BLaER1 treated with 17β-estradiol and CSF1 and Interleukin-3, amounts not matched to agents 10 nM and 100 nM (cell line): Measurements from ENCODE around the gene ZFAND5.

Experiments
- H3K27ac ChIP-seq, 11 experiments: shearing (Covaris generic); formaldehyde crosslinking; 2 replicates each; pipeline ENCODE4 v1.8.1; 2022
- H3K27me3 ChIP-seq, 11 experiments: shearing (Covaris generic); formaldehyde crosslinking; 2 replicates each; pipeline ENCODE4 v1.8.1; 2022
- H3K36me3 ChIP-seq, 11 experiments: shearing (Covaris generic); formaldehyde crosslinking; 2 replicates each; pipeline ENCODE4 v1.8.1; 2022
- H3K4me1 ChIP-seq, 10 experiments: shearing (Covaris generic); formaldehyde crosslinking; 2 replicates each; pipeline ENCODE4 v1.8.1; 2022
- H3K4me2 ChIP-seq, 11 experiments: shearing (Covaris generic); formaldehyde crosslinking; 2 replicates each; pipeline ENCODE4 v1.8.1; 2022
- H3K4me3 ChIP-seq, 10 experiments: shearing (Covaris generic); formaldehyde crosslinking; 2 replicates each; pipeline ENCODE4 v1.8.1; 2022
- H3K9ac ChIP-seq, 11 experiments: shearing (Covaris generic); formaldehyde crosslinking; 2 replicates each; pipeline ENCODE4 v1.8.1; 2022
- H3K9me3 ChIP-seq, 11 experiments: shearing (Covaris generic); formaldehyde crosslinking; replicated peaks in 1 of 11; 2 replicates each; pipeline ENCODE4 v1.8.1; 2022
- H4K20me1 ChIP-seq, 11 experiments: shearing (Covaris generic); formaldehyde crosslinking; 2 replicates each; pipeline ENCODE4 v1.8.1; 2022
- Cebpa-rat ChIP-seq, 11 experiments: shearing (Covaris generic); IDR thresholded peaks; 2 replicates each; pipeline ENCODE4 v1.8.1; 2022

Gene ZFAND5

GRCh38 chr9:72364679-72365524, at the start of gene ZFAND5:
TSS of gene ZFAND5 (minus strand) at chr9:72365208. CDS start at chr9:72360778, 4,430 bp downstream.
- H3K9me3 ChIP-seq, result no peaks in the 10 kb centered on the region
- H3K36me3 ChIP-seq, result peaks cover 25 to 41% (median 39%) of the 10 kb centered on the region in 11 experiments
- H3K4me1 ChIP-seq, result peaks cover 18 to 32% (median 25%) of the 10 kb centered on the region in 10 experiments
- no peak for TF ChIP-seq Cebpa-rat (IDR thresholded peaks at IDR 0.05)
- peak within 1 kb of the TSS; percentile 95 to 100 (median 99) for H3K27ac ChIP-seq
- no peaks in the 10 kb centered on the region for H3K27me3 ChIP-seq
- peaks cover 39 to 51% (median 45%) of the 10 kb centered on the region in 11 experiments for H4K20me1 ChIP-seq
- H3K9ac ChIP-seq, result peak within 1 kb of the TSS; percentile 98 to 100 (median 99)
- peak within 1 kb of the TSS; percentile 71 to 99 (median 92) for H3K4me2 ChIP-seq
- peak within 1 kb of the TSS; percentile 75 to 99 (median 92) for H3K4me3 ChIP-seq

- no peak for TF ChIP-seq Cebpa-rat (IDR thresholded peaks at IDR 0.05)
- no peak overlapping the region for H3K4me2 ChIP-seq
Measured at GRCh38 chr9:72412483-72413040, 47.6 kb upstream of the ZFAND5 start.

GRCh38 chr9:72410214-72410613, 45.2 kb upstream of the ZFAND5 start:
- H3K4me1 ChIP-seq, result no peaks in the 10 kb centered on the region
- no peaks in the 10 kb centered on the region for H4K20me1 ChIP-seq
- no peak for TF ChIP-seq Cebpa-rat (IDR thresholded peaks at IDR 0.05)
- no peaks in the 10 kb centered on the region for H3K36me3 ChIP-seq
- no peak overlapping the region for H3K4me3 ChIP-seq
- H3K9me3 ChIP-seq, result no peaks in the 10 kb centered on the region
- no peak overlapping the region for H3K4me2 ChIP-seq
- no peaks in the 10 kb centered on the region for H3K27me3 ChIP-seq
- no peak overlapping the region for H3K27ac ChIP-seq
- H3K9ac ChIP-seq, result no peak overlapping the region

More at GRCh38 chr9:72412483-72413040, 47.6 kb upstream of the ZFAND5 start:
- no peaks in the 10 kb centered on the region for H3K27me3 ChIP-seq
- no peak overlapping the region for H3K9ac ChIP-seq
- no peaks in the 10 kb centered on the region for H4K20me1 ChIP-seq
- H3K4me3 ChIP-seq, result no peak overlapping the region
- H3K27ac ChIP-seq, result no peak overlapping the region
- H3K9me3 ChIP-seq, result no peaks in the 10 kb centered on the region
- no peaks in the 10 kb centered on the region for H3K4me1 ChIP-seq
- H3K36me3 ChIP-seq, result no peaks in the 10 kb centered on the region

- no peaks in the 10 kb centered on the region for H3K27me3 ChIP-seq
- H3K4me2 ChIP-seq, result no peak overlapping the region
- no peak for TF ChIP-seq Cebpa-rat (IDR thresholded peaks at IDR 0.05)
Measured at GRCh38 chr9:72407114-72407513, 42.1 kb upstream of the ZFAND5 start.

GRCh38 chr9:72402744-72403143, 37.7 kb upstream of the ZFAND5 start:
- no peaks in the 10 kb centered on the region for H3K36me3 ChIP-seq
- H3K9me3 ChIP-seq, result no peaks in the 10 kb centered on the region
- H3K4me3 ChIP-seq, result no peak overlapping the region
- H4K20me1 ChIP-seq, result no peaks in the 10 kb centered on the region
- no peak for TF ChIP-seq Cebpa-rat (IDR thresholded peaks at IDR 0.05)
- no peak overlapping the region for H3K27ac ChIP-seq
- no peak overlapping the region for H3K9ac ChIP-seq
- H3K4me2 ChIP-seq, result no peak overlapping the region
- no peaks in the 10 kb centered on the region for H3K27me3 ChIP-seq
- H3K4me1 ChIP-seq, result 0 out of 20 replicates have a peak, but pooled peaks cover 0 to 2% (median 0%) of the 10 kb centered on the region in 10 experiments

More at GRCh38 chr9:72407114-72407513, 42.1 kb upstream of the ZFAND5 start:
- no peak overlapping the region for H3K27ac ChIP-seq
- no peak overlapping the region for H3K4me3 ChIP-seq
- no peaks in the 10 kb centered on the region for H3K36me3 ChIP-seq
- H4K20me1 ChIP-seq, result no peaks in the 10 kb centered on the region
- no peaks in the 10 kb centered on the region for H3K9me3 ChIP-seq
- no peak overlapping the region for H3K9ac ChIP-seq
- no peaks in the 10 kb centered on the region for H3K4me1 ChIP-seq

GRCh38 chr9:72401396-72401795, 36.4 kb upstream of the ZFAND5 start:
- TF ChIP-seq Cebpa-rat (IDR thresholded peaks at IDR 0.05), result no peak
- no peaks in the 10 kb centered on the region for H3K27me3 ChIP-seq
- H3K36me3 ChIP-seq, result no peaks in the 10 kb centered on the region
- H3K27ac ChIP-seq, result no peak overlapping the region
- no peaks in the 10 kb centered on the region for H4K20me1 ChIP-seq
- no peak overlapping the region for H3K4me2 ChIP-seq
- no peaks in the 10 kb centered on the region for H3K9me3 ChIP-seq
- H3K4me1 ChIP-seq, result peaks cover 0 to 16% (median 0%) of the 10 kb centered on the region in 10 experiments; a peak in 4 of 20 replicates
- no peak overlapping the region for H3K9ac ChIP-seq
- no peak overlapping the region for H3K4me3 ChIP-seq

- no peak for TF ChIP-seq Cebpa-rat (IDR thresholded peaks at IDR 0.05)
- Histone ChIP-seq H3K4me1 (peaks cover 0 to 20% (median 0%) of the 10 kb centered on the region in 10 experiments; a peak in 4 of 20 replicates), H4K20me1 (no peaks in the 10 kb centered on the region), H3K4me2 (no peak overlapping the region), H3K27ac (no peak overlapping the region), H3K9me3 (no peaks in the 10 kb centered on the region), H3K27me3 (no peaks in the 10 kb centered on the region), H3K9ac (no peak overlapping the region), H3K36me3 (no peaks in the 10 kb centered on the region), H3K4me3 (no peak overlapping the region)
Measured at GRCh38 chr9:72400866-72401265, 35.9 kb upstream of the ZFAND5 start.

- Histone ChIP-seq H3K9me3 (no peaks in the 10 kb centered on the region), H3K36me3 (no peaks in the 10 kb centered on the region), H3K27me3 (no peaks in the 10 kb centered on the region), H3K9ac (no peak overlapping the region), H3K4me1 (peaks cover 0 to 20% (median 0%) of the 10 kb centered on the region in 10 experiments; a peak in 5 of 20 replicates), H3K4me3 (no peak overlapping the region), H4K20me1 (no peaks in the 10 kb centered on the region), H3K4me2 (no peak overlapping the region), H3K27ac (no peak overlapping the region)
- TF ChIP-seq Cebpa-rat (IDR thresholded peaks at IDR 0.05), result no peak
Measured at GRCh38 chr9:72399391-72399790, 34.4 kb upstream of the ZFAND5 start.

- H3K36me3 ChIP-seq, result no peaks in the 10 kb centered on the region
- H3K9ac ChIP-seq, result no peak overlapping the region
- peak overlapping the region in 5 of 11 experiments; percentile 13 to 49 (median 28); a peak in 6 of 22 replicates for H3K27ac ChIP-seq
- no peak for TF ChIP-seq Cebpa-rat (IDR thresholded peaks at IDR 0.05)
- no peak overlapping the region for H3K4me3 ChIP-seq
- H3K4me2 ChIP-seq, result peak overlapping the region in 2 of 11 experiments; percentile 44 to 52; a peak in 4 of 22 replicates
- H4K20me1 ChIP-seq, result no peaks in the 10 kb centered on the region
- H3K4me1 ChIP-seq, result peaks cover 0 to 31% (median 0%) of the 10 kb centered on the region in 10 experiments; a peak in 6 of 20 replicates
- no peaks in the 10 kb centered on the region for H3K27me3 ChIP-seq
- H3K9me3 ChIP-seq, result no peaks in the 10 kb centered on the region
Measured at GRCh38 chr9:72396247-72397091, 31.5 kb upstream of the ZFAND5 start.
